ENCODE measurements around the gene WNT3. TPM values are rescaled to one million over a fixed set of nuclear protein-coding genes. Genes with fewer than 3 reads are reported as not detected.

WNT3 gene
- total RNA-seq, 1 experiment from 2014 or later = 5.5 TPM

- H3K79me2 ChIP-seq (ENCODE audit: insufficient read depth, low read length) = no peaks in the 10 kb centered on the region
- H3K4me2 ChIP-seq (ENCODE audit: low read length) = no peak overlapping the region
- ATAC-seq (no peak), DNase-seq (ENCODE audit: low read depth, low spot score) (no peak)
- no peaks in the 10 kb centered on the region for H3K27me3 ChIP-seq (ENCODE audit: insufficient read depth, low read length)
- CTCF ChIA-PET = no interaction called here
- intact Hi-C loops (cut with micrococcal nuclease) = no loop called here
- H3K27ac ChIP-seq (ENCODE audit: low read depth, low read length) = no peak overlapping the region; the same call in 1 of the 2 replicates
- H3K4me3 ChIP-seq (replicated peaks in 1 of 2; ENCODE audit: low read depth in 1 of 2, low read length in 2 of 2) = no peak overlapping the region
- no peaks in the 10 kb centered on the region for H3K9me3 ChIP-seq (ENCODE audit: control insufficient read depth in 1 of 2, insufficient read depth in 1 of 2, low read depth in 1 of 2, low read length in 2 of 2)
- no peak for TF ChIP-seq ZBTB33 (IDR thresholded peaks at IDR 0.05; ENCODE audit: extremely low read depth, insufficient replicate concordance, low read length)
- TF ChIP-seq, protein P1, sequence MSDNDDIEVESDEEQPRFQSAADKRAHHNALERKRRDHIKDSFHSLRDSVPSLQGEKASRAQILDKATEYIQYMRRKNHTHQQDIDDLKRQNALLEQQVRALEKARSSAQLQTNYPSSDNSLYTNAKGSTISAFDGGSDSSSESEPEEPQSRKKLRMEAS (IDR thresholded peaks at IDR 0.05) = no peak
- TF ChIP-seq EGR1 (IDR thresholded peaks at IDR 0.05; ENCODE audit: low read depth) = no peak
- no peak for TF ChIP-seq JUND (IDR thresholded peaks at IDR 0.05)
- no peak for TF ChIP-seq ZFX (IDR thresholded peaks at IDR 0.05)
- TF ChIP-seq RAD21 (IDR thresholded peaks at IDR 0.05; ENCODE audit: low read depth) = no peak
- no peak for TF ChIP-seq YY1 (IDR thresholded peaks at IDR 0.05; ENCODE audit: extremely low read depth, insufficient replicate concordance, low read depth, low read length)
- TF ChIP-seq SRF (IDR thresholded peaks at IDR 0.05; ENCODE audit: low read depth) = no peak
- BruUV-seq (replicated peaks) = no TSS peak
- peaks cover 0 to 10% of the 10 kb centered on the region in 2 experiments; a peak in 2 of 4 replicates for H3K4me1 ChIP-seq (ENCODE audit: control insufficient read depth in 1 of 2, insufficient read depth in 2 of 2, low read length in 2 of 2)
- H3K9me2 ChIP-seq (ENCODE audit: insufficient read depth) = no peaks in the 10 kb centered on the region
- no peaks in the 10 kb centered on the region for H3K36me3 ChIP-seq (ENCODE audit: control insufficient read depth in 1 of 2, insufficient read depth in 2 of 2, low read length in 2 of 2)
- RAD21 ChIA-PET (ENCODE audit: low non-redundant PET in 1 of 2, low total read pairs in 2 of 2, uncharacterized antibody in 2 of 2, unreplicated experiment in 2 of 2) = no interaction called here
- POLR2A ChIA-PET = no interaction called here
- H2AFZ ChIP-seq (ENCODE audit: low read depth, low read length, poor library complexity, severe bottlenecking) = no peak overlapping the region
- H4K20me1 ChIP-seq (ENCODE audit: insufficient read depth) = no peaks in the 10 kb centered on the region
- H3K9ac ChIP-seq (ENCODE audit: low read length) = no peak overlapping the region
These were observed 702 bp upstream of the WNT3 start for GRCh38 chr17:46818929-46819859.

Data from HCT116 (cell line).